Measurements from ENCODE around the gene CDH23. TPM values are rescaled to one million over a fixed set of nuclear protein-coding genes. Genes with fewer than 3 reads are reported as not detected.

The CDH23 gene
- total RNA-seq, 1 experiment from 2014 or later = 2.9 TPM

GRCh38 chr10:71636588-71636987 is 239.9 kb downstream of the CDH23 start (continued):
- TF ChIP-seq, protein P1, sequence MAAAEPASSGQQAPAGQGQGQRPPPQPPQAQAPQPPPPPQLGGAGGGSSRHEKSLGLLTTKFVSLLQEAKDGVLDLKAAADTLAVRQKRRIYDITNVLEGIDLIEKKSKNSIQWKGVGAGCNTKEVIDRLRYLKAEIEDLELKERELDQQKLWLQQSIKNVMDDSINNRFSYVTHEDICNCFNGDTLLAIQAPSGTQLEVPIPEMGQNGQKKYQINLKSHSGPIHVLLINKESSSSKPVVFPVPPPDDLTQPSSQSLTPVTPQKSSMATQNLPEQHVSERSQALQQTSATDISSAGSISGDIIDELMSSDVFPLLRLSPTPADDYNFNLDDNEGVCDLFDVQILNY (CRISPR knock-in tag; IDR thresholded peaks at IDR 0.05) = no peak
- TF ChIP-seq, protein P2, sequence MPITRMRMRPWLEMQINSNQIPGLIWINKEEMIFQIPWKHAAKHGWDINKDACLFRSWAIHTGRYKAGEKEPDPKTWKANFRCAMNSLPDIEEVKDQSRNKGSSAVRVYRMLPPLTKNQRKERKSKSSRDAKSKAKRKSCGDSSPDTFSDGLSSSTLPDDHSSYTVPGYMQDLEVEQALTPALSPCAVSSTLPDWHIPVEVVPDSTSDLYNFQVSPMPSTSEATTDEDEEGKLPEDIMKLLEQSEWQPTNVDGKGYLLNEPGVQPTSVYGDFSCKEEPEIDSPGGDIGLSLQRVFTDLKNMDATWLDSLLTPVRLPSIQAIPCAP (CRISPR knock-in tag; IDR thresholded peaks at IDR 0.05) = no peak
- TF ChIP-seq JUN (CRISPR knock-in tag; IDR thresholded peaks at IDR 0.05) = no peak
- no peak for TF ChIP-seq ZNF423 (CRISPR knock-in tag; IDR thresholded peaks at IDR 0.05)
- TF ChIP-seq, protein P3, sequence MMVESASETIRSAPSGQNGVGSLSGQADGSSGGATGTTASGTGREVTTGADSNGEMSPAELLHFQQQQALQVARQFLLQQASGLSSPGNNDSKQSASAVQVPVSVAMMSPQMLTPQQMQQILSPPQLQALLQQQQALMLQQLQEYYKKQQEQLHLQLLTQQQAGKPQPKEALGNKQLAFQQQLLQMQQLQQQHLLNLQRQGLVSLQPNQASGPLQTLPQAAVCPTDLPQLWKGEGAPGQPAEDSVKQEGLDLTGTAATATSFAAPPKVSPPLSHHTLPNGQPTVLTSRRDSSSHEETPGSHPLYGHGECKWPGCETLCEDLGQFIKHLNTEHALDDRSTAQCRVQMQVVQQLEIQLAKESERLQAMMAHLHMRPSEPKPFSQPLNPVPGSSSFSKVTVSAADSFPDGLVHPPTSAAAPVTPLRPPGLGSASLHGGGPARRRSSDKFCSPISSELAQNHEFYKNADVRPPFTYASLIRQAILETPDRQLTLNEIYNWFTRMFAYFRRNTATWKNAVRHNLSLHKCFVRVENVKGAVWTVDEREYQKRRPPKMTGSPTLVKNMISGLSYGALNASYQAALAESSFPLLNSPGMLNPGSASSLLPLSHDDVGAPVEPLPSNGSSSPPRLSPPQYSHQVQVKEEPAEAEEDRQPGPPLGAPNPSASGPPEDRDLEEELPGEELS (CRISPR knock-in tag; IDR thresholded peaks at IDR 0.05) = no peak
- TF ChIP-seq MYBL2 (CRISPR knock-in tag; IDR thresholded peaks at IDR 0.05) = no peak

DNA sequence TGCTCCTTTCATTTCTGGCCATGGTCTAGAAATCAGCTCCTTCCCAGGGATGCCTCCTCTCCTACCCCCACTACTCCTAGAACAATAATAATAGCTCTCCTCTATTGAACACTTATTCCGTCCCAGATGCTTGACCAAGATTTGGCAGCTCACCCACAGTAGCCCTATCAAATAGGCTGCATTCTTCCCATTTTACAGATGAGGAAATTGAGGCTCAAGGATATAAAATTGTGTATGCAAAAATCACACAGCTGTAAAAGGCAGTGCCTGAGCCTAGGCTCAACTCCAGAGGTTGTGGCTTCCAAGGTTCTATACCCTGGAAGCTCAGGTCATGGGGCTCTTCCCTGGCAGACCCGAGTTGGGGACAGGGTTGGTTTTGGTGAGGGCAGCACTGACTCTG is 240.6 kb downstream of the CDH23 start:
- no peaks in the 10 kb centered on the region for H3K36me3 Mint-ChIP-seq
- H3K4me3 Mint-ChIP-seq = no peak overlapping the region
- H3K9me3 Mint-ChIP-seq = no peaks in the 10 kb centered on the region
- ChIA-PET POLR2A (no interaction called here), CTCF (interaction anchor here (0.6 to 2.0 kb wide), 2 partner anchors 318 to 319 kb away, joined by 3 to 6 read pairs; partner anchors contain the start of gene SLC29A3)
- ATAC-seq = no peak
- no peak for DNase-seq (ENCODE audit: low spot score)
- TF ChIP-seq ZNF416 (CRISPR knock-in tag; IDR thresholded peaks at IDR 0.05) = no peak
- TF ChIP-seq ZSCAN18 (CRISPR knock-in tag; IDR thresholded peaks at IDR 0.05) = no peak
- no peak for TF ChIP-seq CREB1 (CRISPR knock-in tag; IDR thresholded peaks at IDR 0.05)
- peaks cover 67% of the 10 kb centered on the region for H3K4me1 Mint-ChIP-seq
- H3K27ac Mint-ChIP-seq = no peak overlapping the region
- H3K27me3 Mint-ChIP-seq (ENCODE audit: low read depth) = peaks cover 56% of the 10 kb centered on the region

GRCh38 chr10:71638064-71638821 is 241.5 kb downstream of the CDH23 start:
- H3K4me3 Mint-ChIP-seq = no peak overlapping the region
- ChIA-PET CTCF (interaction anchor here (0.8 to 2.8 kb wide), 9 partner anchors 10 to 319 kb away, joined by 3 to 23 read pairs (median 6); partner anchors contain the start of genes CDH23 and SLC29A3), POLR2A (interaction anchor here (1.0 kb wide), 1 partner anchor 25 kb away, joined by 3 read pairs; no protein-coding TSS in a partner anchor)
- no peaks in the 10 kb centered on the region for H3K9me3 Mint-ChIP-seq
- DNase-seq (ENCODE audit: low spot score) = no peak
- H3K36me3 Mint-ChIP-seq = no peaks in the 10 kb centered on the region
- H3K27ac Mint-ChIP-seq = no peak overlapping the region; the same call in 1 of the 2 replicates
- no peak for TF ChIP-seq ZBTB21 (CRISPR knock-in tag; IDR thresholded peaks at IDR 0.05; ENCODE audit: borderline replicate concordance)
- TF ChIP-seq IRF2 (CRISPR knock-in tag; IDR thresholded peaks at IDR 0.05; ENCODE audit: borderline replicate concordance, low read depth) = no peak
- TF ChIP-seq ZNF396 (CRISPR knock-in tag; IDR thresholded peaks at IDR 0.05; ENCODE audit: borderline replicate concordance) = no peak
- peak; percentile 95 for TF ChIP-seq GABPB1 (CRISPR knock-in tag; IDR thresholded peaks at IDR 0.05)
- peak; percentile 23 for ATAC-seq
- peaks cover 46% of the 10 kb centered on the region for H3K27me3 Mint-ChIP-seq (ENCODE audit: low read depth)
- H3K4me1 Mint-ChIP-seq = peaks cover 66% of the 10 kb centered on the region

Measured in WTC11 (cell line).